ENCODE results near the gene DPF3.
"Not testable (repeated sequence)": the region's sequence is repeated elsewhere in the genome, so short reads cannot be mapped to it uniquely, and the experiment has no call there.

Gene DPF3

DNA sequence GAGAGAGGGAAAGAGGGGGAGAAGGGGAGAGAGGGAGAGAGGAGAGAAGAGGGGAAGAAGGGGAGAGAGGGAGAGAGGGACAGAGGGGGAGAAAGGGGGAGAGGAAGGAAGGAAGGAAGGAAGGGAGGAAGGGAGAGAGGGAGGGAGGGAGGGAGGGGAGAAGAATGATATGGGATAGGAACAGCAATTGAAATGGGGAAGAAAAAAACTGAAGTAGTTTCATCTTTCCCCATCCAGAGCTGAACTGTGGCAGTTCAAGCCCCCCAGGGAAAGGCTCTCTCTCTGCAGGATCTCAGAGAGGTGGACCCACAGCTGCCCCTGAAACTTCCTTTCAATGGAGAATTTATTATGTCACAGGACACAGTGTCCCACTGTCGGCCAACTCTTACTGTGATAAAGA lies 136.9 kb downstream of the DPF3 start:
- DNase-seq = no peak

DNA sequence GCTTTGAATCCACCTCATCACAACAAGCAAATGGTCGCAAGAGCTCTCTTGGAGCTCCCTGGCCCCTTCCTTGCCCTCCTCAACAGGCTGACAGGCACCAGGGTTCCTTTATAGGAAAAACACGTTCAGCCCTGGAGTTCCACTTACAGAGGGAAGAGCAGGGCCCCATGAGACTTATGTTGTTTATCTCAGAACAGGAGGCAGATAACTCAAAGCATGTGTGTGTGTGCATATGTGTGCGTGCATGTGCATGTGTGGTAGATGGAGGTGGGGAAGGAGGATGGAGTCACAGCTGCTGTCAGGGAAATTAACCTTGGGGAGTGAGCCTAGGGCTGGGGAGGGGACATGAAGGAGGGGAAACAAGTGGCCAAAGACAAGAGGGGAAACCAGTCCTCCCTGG lies 138.1 kb downstream of the DPF3 start:
- no peak for DNase-seq

DNA sequence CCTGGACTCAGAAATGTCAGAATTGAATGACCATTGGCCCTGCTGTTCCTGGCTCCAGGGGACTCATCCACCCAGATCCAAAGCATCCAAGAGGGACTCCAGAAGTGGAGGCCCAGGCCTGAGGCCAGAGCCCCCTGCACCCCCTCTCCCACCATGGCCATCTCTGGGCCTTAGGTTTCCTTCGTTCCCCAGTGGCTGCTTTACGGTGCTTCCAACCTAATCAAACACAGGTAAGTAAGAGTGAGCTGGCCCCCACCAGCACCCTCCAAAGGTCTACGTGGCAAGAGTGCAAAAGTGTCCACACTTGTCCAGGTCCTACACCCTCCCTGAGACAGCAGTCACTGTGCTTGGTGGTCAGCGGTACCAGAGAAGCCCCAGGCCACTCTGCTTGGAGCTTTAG lies 139.0 kb downstream of the DPF3 start:
- no peak for DNase-seq

DNA sequence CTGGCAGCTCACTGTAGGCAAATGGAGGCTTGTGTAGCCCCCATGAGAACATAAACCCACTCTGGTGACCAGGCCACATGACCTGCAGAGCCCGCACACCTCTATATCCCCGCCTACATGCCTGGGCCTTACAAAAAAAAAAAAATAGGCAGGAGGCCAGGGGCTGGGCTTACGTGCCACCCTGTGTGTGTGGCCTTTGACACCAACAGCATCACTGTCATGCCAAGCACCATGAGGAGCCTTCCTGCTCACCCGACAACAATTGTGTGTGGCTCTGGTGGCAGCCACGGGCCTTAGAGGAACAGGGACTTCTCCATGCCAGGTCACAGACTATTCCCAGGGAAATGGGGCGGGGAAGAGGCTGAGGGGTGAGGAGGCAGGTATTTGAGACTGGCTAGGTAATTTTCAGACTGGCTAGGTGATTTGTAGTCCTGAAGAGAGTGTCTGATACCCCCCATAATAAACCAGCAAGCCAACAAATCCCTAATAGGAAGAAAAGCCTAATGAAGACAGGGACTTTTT lies 140.0 kb downstream of the DPF3 start:
- no peak for DNase-seq

DNA sequence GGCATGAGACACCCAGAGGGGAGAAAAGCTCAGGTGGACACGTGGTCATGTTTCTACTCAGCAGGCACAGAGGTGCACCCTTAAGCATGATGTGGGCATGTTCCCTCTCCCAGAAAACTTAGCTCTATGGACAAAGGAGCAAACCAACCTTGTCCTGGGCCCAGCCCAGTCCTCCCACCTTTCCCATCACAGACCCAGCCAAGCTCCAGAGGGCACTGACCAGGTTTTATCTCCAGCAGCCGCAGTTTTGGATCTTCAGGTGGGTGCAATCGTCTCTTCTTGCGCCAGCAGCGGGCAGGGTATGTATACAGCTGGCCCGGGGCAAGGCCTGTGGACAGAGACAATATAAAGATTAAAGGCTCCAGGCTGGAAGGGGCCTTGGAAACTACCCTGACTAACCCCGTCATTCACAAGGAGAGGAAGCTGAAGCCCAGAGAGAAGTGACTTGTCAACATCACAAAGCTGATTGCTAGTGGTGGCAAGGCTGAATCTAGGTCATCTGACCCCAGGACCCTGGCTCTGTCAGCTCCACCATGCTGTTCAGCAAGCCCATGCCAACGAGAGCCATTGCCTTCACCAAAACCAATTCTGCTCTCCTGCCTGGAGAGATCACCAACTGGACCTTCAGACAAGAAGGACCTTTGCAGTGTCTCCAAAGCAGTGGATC lies 140.7 kb downstream of the DPF3 start:
- DNase-seq = no peak

DNA sequence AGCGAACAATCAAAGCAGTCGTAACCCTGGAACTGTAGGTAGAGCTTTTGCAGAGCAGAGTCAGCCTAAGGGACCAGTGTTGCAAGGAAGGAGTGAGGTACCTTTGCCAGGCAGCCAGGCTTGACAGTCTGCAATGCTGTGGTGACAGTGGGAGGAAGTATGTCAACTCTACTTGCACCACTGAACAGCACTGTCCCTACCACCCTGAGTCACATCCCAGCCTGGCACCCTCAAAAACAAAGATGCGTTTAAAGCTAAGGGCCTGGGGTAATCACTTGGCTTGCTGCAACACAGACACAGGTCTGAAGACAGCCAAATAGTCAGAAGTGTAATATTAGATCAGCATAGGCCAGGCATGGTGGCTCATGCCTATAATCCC lies 141.9 kb downstream of the DPF3 start:
- DNase-seq = no peak

DNA sequence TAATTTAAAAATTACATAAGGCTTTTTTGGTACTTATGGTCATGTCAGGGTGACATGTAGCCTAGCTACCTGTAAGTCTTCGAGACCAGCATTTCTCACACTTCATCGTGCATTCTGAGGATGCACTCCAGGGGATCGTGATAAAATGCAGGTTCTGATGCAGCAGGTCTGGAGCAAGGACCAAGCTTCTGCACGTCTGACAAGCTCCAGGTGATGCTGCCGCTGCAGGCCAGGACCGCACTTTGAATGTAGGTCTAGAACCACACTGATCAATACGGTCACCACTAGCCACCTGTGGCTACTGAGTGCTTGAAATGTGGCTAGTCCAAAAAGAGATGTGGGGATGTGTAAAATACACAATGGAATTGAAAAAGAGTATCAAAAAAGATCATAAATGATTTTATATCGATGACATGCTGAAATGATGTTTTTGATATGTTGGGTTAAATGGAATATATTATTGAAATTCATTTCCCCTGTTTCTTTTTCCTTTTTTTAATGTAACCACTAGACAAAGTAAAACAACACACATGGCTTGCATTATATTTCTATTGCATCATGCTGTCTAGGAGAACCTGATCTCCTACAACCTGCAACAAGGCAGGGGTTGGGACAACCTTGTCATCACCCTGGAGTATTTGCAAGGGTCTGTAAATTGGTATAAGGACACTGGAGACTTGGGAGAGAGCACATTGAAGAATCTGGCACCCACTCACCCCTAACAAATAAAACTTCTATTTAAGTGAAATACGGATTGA lies 142.4 kb downstream of the DPF3 start:
- DNase-seq = no peak

DNA sequence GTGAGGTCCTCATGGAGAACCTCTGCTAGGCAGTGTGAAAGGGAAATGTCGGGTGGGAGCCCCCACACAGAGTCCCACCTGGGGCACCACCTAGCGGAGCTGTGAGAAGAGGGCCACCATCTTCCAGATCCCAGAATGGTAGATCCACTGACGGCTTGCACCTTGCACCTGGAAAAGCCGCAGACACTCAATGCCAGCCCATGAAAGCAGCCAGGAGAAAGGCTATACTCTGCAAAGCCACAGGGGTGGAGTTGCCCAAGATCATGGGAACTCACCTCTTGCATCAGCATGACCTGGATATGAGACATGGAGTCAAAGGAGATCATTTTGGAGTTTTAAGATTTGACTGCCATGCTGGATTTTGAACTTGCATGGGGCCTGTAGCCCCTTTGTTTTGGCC lies 145.0 kb downstream of the DPF3 start:
- not testable (repeated sequence) for DNase-seq

DNA sequence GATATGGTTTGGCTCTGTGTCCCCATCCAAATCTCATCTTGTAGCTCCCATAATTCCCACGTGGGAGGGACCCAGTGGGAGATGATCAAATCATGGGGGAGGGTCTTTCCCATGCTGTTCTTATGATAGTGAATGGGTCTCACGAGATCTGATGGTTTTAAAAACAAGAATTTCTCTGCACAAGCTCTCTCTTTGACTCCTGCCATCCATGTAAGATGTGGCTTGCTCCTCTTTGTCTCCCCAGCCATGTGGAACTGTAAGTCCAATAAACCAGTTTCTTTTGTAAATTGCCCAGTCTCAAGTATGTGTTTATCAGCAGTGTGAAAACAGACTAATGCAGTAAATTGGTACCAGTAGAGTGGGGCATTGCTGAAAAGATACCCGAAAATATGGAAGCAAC lies 146.2 kb downstream of the DPF3 start:
- no peak for DNase-seq

DNA sequence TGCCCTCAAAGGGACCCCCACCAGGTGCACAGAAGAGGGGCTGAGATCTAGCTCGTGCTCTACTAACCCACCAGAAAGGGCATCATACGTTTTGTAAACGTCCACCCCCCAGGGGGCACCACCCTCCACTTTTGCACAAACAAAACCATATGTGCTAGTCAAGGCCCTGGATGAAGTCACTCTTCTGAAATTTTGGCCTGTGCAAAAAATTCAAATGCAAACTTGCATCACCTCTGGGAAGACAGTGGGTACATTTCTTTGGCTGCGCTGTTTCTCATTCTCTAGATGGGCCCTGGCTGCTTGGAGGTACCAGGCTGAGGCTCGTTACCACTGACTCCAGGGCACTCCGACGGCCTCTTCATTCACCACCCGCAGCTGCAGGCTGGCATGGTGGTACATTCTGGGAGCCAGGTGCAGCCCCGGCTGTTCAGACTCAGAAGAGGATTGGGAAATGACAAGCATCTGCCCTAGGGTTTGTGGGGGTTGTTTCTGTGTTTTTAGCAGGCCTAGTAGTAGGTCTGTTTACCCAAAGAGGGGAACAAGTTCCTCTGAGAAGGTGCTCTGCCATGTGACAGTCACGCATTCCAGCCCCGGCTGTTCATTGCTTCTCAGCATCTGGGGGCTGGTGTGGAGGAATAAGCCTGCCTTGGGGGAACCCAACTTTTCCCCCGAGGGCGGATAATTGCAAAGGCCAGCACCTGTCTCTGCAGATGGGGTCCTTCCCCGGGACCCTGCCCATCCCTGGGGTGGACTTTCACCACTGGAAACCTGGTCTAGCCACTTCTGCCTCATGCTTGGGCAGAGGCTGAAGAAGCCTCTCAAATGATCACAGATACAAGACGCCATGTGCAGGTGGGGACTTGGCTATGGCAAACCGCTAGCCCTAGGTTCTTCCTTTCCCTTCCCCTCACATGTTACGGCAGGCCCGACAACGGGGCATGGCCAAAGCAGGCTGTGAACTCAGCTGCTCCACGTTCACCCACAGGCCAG lies 147.6 kb downstream of the DPF3 start:
- no peak for DNase-seq

DNA sequence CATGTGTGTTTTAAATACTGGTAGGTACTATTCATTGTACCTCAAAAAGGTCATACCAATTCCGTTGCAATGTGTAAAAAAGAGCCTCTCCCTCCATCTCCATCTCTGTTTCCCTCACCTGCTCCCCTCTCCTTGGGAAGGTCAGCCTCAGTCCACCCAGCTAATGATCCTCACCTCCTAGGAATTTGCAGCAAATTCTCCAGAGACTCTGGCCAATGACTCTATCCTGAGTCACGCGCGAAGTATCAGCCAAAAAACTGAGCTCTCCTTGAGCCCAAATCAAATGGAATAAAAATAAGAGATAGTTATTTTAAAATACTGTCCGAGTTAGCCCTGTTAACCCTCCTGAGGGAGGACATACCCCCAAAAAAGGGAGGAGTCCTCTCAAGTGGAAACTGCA lies 148.4 kb downstream of the DPF3 start:
- DNase-seq = no peak

DNA sequence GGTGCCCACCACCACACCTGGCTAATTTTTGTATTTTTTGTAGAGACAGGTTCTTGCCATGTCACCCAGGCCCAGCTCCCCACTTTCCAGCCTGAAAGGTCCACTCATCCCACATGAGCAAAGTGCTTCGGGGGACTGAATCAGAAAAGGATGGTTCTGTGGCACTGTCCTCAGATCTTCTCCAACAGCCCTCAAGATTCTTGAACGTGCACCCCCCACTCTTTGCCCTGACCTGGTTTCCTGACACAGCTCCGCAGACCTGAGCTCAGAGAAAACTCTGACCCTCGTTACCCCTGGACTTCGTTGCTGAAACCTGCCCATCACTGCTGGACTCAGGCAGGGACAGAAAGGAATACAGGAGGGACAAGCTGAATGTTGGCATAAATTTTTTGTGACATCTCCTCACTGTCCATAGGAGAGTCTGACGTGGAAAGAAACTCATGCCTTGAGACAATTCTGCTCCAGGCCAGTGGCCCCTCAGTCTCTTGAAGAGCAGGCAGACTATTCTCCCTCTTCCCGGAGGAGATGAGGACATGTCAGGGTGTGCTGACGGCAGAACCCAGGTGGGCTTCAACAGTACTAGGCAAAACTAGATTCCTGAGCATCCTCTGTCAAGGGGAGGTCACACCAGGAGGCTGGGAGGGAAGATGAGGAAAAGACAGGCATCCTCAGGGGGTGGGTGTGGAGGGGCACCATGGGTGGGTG lies 149.3 kb downstream of the DPF3 start:
- DNase-seq = no peak

DNA sequence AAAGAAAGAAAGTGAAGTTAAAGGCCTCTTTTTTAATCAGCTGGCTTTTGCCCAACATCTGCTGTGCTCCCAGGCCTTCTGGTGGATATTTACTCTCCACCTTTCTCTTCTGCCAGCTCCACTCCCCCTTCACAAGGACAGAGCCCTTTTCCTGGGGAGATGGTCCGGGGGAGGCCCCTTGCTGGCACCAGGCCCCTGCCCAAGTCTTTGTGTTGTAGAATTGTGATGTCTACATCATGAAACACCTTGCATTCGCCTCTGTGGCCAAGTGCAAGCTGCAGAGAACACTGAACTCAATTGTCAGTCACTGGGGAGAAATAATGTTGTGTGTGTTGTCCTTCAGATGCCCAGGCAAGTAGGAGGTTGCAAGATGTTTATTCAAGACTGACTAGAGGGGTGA lies 150.3 kb downstream of the DPF3 start:
- no peak for DNase-seq

DNA sequence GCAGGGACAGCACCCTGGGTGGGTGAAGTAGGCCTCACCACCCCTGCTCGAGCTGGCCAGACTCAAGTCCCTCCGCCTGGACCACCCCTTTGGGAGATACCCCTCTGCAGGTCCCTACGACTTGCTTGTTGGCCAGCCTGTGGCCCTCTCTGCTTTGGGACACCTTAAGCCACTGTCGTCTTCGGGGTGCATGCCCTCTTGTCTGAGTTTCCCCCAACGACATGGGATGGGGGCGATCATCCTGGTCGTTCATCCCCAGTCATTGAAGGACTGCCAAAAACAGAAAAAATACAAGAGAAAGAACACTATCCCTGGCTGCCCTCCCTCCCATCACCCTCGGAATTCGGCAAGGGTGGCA lies 151.1 kb downstream of the DPF3 start:
- no peak for DNase-seq

DNA sequence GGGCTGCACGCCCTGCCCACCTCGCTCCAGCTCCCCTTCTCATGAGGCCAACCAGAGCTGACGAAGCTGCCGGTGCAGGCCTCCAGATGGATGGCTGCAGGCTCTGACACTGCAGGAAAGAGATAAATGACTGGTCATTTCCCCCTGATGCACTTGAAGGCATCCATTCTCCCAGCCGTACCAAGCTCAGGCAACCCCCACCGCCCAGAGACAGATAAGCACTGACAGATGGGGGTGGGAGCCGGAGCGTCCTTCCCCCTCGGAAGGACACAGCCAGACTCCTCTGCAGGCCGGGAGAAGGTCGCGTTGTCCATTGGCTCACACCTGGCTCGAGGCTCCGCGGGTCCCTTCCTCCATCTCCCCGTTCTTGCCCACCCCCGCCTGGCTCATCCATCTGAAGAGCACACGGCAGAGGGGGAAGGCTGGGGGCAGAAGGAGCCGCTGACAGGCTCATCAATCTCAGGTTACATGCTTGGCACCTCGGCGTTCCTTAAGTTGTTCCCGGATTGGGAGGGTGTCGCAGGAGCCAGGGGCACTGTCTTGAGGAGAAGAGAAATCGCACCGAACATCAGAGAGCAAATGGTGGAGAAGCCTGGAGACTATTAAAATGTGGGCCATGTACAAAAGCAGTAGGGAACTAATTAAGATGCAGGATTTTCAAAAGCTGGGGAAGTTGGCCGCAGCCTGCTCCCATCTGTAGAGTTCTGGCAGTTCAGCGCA lies 151.6 kb downstream of the DPF3 start:
- DNase-seq = no peak

DNA sequence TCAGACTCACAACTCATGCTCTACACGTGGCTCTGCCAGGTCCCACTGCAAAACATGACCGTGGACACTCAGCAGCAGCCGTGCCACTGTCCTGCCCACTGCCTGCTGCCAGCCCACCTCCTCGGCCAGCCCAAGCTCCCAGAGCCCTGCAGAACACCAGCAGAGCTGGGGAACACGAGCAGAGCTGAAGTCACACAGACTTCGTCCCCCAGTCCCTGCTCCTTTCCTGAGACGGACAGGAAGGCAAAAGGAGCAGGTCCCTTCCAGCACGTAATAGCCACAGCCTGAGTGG lies 152.1 kb downstream of the DPF3 start:
- DNase-seq = no peak

DNA sequence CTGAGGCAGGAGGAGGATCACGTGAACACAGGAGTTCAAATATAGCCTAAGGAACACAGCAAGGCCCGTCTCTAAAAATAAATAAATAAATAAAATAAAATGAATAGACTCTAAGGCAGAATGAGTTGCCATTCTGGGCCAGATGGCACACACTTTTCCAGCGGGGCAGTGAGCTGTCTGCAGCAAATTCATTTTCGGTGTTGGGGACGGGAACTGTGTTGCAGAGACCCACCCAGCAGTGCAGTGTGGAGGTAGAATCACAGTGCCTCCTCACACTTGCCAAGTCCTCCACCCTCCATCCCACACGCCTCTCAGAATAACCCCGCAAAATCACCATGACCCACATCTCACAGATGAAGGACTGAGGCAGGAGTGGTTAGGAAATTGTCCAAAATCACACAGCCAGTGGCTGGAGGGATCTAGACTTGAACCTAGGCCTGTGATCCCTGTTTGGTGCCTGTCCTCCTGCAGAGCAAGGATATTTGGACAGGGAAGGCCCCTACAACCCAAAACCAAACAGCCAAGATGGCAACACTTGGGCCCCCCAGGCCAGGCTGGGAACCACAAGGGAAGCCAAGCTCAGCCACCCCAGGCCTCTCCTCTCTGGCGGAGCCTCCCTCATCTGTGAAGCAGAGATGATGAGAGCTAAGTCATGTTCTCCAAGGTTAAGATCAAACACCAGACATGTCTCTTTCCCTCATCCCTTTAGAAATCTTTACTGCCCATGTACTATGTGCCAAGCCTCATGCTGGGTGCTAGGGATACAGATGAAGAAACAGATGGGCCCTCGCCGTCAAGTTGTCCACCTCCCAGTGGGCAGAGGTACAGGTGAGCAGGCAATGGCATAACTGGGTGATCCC lies 152.7 kb downstream of the DPF3 start:
- DNase-seq = no peak

DNA sequence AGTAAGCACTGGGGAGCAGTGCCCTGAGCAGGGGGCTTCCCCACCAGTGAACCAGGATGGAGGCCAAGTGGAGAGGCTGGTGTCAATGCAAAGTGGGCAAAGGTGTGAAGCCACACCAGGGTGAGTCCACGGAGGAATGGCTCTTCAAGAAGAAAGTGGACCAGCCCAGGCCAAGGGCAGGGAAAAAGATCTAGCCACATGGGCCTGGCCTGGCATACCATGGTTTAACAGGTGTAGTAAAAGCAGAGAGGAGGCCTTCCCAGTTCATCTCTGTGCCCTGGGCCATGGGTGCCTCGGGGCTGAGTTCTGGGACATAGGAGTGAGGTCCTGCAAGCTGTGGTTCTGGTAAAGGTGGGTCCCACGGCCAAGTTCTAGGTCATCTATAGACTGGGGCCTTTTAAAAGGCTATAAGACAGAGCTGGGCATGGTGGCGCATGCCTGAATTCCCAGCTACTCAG lies 153.4 kb downstream of the DPF3 start:
- no peak for DNase-seq

DNA sequence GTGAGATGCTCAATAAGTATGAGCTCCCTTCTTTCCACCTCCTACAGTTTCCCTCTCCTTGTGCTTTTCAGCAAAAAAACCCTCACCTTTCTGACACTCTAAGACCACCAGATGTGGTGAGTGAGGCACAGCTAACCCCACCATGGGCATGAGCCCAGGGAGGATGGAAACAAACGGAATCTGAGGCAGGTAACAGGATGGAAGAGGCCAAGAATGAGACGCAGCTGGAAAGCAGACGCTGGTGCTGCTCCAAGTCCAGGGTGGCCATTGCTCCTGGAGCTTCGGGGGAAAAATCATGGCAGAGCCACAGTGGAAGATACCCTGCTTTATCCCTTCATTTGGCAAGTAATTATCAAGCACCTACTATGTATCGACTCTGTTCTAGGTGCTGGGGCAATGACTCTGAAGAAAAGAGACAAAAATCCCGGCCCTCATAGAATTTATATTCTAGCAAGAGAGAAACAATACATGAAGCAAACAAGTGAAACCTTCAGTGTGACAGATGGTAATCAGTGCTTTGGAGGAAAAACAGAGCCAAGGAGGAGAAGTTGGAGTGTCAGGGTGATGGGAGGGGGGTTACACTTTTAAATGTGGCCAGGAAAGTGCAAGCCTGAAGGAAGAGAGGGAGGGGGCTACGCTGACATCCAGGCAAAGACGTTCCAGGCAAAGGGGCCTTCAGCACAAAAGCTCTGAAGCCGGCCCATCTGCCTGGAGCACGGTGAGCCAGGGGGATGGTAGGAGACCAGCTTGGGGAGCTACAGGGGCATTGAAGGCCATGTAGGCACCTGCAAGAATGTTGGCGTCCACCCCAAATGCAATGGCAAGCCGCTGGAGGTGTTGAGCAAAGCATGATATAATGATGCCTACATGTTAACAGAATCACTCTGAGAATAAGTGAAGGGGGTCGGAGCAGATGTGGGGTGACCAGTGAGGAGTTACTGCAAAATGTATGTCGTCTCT lies 154.2 kb downstream of the DPF3 start:
- DNase-seq = no peak

DNA sequence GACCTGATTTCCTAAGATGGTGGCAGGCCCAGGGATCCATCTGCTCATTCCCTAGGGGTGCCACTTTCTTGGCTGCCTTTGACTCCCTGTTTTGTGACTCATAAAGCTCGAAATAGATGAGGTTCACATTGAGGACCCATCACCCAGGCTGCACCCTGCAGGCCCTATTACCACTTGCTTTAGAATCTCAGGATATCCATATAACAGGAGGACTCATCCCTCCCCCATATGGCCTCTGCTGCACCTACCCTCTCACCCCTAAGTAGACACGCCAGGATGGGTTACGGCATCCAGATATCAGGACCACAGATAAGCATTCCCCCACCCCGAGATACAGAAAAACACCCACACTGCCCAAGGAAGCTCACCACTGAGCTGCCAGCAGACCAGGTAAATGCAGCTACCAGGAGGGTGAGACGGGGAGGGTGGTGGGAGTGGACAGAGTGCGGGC lies 155.7 kb downstream of the DPF3 start:
- DNase-seq = no peak

Data from NCI-H1436 treated with DMSO at 0.1 percent for 48 hours (cell line).